Breast epithelium (tissue), 3 donors: Measurements from ENCODE around the gene CNTD1.

Experiments used
- CTCF ChIP-seq, 3 donors: fragments of 450-650 bp; IDR thresholded peaks; one replicate each; pipeline ENCODE4 v1.5.1; 2016 to 2017; ENCODE audit warnings: antibody characterized with exemption in 3 of 3, mild to moderate bottlenecking in 3 of 3, moderate library complexity in 3 of 3
- POLR2A ChIP-seq: fragments of 450-650 bp; IDR thresholded peaks from one replicate; pipeline ENCODE4 v1.6.1; 2016; ENCODE audit warnings: antibody characterized with exemption, mild to moderate bottlenecking, moderate library complexity
- POLR2AphosphoS5 ChIP-seq, 3 donors: sonication (generic); formaldehyde crosslinking; IDR thresholded peaks; one replicate each; pipeline ENCODE4 v1.6.1; 2017; ENCODE audit warnings: antibody characterized with exemption in 3 of 3

GRCh38 chr17:42796066-42796758 is 2.4 kb upstream of the CNTD1 start:
- TF ChIP-seq CTCF (IDR thresholded peaks at IDR 0.05) (no peak), POLR2AphosphoS5 (IDR thresholded peaks at IDR 0.05) (no peak), POLR2A (no peak)
